Activated CD4-positive, alpha-beta T cell treated with anti-CD3 and anti-CD28 coated beads, Interleukin-2, amount 50 U/mL, for 4 hours (primary cell): ENCODE results near the gene PRR14.
A peak's percentile ranks its signal among the peaks of the same experiment; 100 is the strongest.

Experiments
- DNase-seq, 2 experiments: peaks; one replicate each; pipeline ENCODE4 v3.0.0-alpha.2; 2020

Gene PRR14

DNA sequence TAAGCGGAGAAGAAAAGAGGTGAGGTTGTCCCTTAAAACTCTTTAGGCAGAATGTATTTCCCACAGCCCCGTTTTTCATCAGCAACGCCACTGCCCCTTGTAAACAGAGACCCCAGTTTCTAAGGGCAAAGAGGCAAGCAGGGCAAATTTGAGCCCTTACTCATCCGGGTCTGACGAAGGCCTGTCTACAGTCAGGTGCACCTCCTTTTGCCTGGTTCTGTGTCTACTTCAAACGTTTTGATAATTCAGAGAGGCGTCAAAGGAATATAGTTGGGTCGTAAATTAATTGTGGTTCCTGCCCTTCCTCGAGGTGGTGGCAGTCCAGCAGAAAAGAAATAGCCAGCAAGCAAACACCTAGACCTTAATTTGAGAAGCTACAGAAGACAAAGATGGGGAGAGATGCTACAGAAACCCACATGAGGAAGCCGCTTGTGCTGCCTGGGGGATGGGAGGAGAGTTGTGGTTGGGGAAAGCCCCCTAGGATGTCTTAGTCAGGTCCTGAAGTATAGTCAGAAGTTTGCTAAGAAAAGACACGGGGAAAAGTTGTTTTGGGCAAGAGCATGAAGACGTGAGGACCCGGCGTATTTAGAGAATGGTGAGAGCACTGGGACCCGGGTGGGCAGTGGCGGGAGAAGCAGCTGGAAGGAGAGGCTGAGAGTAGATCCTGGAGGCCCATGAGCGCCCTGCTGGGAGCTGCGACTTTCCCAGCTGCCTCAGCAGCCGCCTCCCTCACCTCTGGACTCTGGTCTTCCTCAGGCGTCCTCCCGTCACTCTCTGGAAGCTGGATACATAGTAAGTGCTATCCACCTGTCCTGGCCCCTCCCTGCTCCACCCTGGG lies 9.9 kb downstream of the PRR14 start:
- peak; percentile 78 to 80 for DNase-seq

- no peak for DNase-seq
These were observed 11.7 kb downstream of the PRR14 start for GRCh38 chr16:30662449-30662848.

DNA sequence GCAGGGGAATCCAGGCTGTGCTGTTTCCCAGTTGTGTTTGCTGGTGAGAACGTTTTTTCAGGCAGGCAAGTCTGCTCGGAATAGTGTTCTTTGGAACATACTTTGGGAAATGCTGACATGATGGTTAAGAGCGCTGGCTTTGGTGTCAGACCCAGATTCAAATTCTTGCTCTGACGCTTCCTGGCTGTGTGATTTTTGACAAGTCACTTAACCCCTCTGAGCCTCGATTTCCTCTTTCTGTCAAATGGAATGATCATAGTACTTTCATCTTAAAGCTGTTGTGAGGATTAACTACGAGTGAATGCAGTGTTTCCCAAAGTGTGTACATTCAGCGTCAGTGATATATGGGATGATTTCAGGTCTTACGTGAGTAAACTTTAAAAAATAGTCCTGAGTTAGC lies 12.3 kb downstream of the PRR14 start:
- no peak for DNase-seq

- DNase-seq: no peak
These were observed 13.1 kb downstream of the PRR14 start for GRCh38 chr16:30663820-30664219.

DNA sequence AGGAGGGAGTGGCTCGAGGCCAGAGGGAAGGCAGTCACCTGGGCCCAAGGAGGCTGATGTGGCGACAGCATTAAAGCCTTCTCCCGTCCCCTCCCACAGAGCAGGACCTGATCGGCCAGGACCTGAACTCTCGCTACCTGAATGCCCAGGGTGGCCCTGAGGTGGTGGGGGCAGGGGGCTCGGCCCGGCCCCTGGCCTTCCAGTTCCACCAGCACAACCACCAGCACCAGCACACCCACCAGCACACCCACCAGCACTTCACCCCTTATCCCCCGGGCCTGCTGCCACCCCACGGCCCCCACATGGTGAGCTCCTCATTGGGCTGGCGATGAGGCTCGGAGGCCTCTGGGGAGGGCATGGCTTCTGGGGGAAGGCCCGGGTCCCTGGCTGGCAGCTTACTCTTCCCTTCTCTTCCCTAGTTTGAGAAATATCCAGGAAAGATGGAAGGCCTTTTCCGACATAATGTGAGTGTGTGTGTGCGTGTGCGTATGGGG lies 13.9 kb downstream of the PRR14 start:
- no peak for DNase-seq

DNA sequence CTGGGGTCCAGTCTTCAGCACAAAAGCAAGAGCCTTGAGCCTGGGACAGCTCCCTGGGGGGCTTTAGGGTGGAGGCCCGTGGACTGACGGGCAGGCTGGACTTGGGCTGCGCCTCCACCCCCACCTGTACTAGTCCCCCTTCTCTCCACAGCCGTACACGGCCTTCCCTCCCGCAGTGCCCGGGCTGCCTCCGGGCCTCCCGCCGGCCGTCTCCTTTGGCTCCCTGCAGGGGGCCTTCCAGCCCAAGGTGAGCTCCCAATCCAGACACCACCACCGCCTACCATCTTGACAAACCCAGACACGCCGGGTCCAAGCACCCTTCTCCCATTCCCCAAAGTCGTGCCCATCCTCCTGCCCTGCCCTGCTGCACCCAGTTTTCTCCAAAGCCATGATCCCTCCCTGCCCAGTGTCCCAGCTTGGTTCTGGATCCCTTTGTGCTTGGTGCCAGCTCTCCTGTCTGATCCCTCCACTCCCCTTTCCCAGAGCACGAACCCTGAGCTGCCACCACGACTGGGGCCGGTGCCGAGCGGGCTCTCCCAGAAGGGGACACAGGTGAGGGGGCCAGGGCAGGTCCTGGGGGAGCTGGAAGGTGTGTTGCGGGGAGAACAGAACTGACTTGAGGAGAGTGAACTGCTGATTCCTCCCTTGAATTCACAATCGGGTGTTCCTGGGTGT lies 14.5 kb downstream of the PRR14 start:
- no peak for DNase-seq

- no peak for DNase-seq
These were observed 15.1 kb downstream of the PRR14 start for GRCh38 chr16:30665830-30666190.

DNA sequence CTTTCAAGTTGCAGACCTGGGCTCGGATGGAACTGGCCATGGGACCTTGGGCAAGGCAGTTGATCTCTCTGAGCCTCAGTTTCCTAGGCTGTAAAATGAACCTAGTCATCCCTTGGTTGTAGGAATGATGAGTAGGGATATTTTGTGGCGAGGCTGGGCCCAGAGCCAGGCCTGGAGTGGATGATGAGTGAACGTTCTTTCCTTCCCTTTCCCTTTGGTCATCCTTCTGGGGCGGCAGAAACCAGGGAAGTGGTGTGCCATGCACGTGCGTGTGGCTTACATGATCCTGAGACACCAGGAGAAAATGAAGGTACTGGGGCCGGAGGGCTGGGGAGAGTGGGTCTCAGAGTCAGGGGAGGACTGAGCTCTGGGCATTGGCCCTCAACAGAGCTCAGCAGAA lies 15.9 kb downstream of the PRR14 start:
- DNase-seq: no peak

GRCh38 chr16:30667361-30667905 lies 16.7 kb downstream of the PRR14 start:
- DNase-seq: no peak

DNA sequence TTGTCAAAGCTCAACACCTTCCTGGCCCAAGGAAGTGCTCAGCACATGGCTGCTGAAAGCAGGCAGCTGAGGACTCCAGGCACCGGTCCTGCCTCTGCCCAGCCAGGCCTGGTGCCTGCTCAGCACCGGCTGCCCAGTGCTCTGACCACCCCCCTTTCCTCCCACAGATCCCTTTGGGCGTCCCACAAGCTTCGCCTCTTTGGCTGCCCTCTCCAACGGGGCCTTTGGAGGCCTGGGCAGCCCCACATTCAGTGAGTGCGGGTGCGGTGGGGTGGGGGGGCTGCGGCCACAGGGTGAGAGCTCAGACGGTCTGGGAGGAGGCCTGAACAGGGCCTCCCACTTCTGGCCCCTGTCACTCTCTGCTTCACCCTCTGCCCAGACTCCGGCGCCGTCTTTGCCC lies 17.6 kb downstream of the PRR14 start:
- DNase-seq: no peak

- no peak for DNase-seq
These were observed 18.5 kb downstream of the PRR14 start for GRCh38 chr16:30669026-30669902.

- DNase-seq: no peak
These were observed 19.4 kb downstream of the PRR14 start for GRCh38 chr16:30669903-30670824.

DNA sequence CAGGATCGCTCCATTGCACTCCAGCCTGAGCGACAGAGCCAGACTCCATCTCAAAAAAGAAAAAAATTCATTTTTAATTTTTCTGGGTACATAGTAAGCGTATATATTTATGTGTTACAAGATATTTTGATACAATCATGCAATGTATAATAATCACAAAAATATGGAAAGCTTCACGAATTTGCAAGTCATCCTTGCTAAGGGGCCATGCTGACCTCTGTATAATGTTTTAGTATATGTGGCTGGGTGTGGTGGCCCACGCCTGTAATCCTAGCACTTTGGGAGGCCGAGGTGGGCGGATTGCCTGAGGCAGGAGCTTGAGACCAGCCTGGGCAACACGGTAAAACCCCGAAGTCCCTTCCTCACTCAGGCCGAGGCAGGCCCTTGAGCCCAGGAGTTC lies 24.4 kb downstream of the PRR14 start:
- no peak for DNase-seq

DNA sequence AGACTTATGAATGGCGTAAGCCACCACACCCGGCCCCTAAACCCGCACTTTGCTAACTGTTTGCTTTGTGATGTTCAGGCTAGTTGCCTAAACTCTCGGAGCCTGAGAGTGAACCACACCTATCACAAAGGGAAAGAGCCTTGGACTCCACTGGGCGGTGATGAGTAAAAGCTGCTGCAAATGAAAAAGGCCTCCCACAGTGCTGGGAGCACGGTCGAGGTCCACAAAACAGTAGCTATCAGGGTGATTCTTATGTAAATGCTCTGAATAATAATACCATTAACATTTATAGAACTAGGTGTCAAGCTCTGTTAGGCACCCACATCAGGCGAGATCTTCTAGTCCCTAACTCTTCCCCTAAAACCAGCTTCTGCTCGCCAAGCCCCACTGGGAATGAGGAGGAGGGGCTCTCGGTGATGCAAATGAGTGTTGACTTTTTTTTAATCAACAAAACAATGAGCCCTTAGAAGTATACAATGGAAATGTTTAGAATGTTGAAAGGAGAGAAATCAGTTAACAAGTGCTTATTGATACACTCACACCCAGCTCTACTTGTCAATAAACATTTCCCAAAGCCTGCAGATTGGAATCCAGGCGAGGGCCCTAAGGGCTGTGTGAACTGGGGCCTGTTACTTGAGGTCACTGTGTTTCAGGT lies 27.3 kb downstream of the PRR14 start:
- DNase-seq: no peak

DNA sequence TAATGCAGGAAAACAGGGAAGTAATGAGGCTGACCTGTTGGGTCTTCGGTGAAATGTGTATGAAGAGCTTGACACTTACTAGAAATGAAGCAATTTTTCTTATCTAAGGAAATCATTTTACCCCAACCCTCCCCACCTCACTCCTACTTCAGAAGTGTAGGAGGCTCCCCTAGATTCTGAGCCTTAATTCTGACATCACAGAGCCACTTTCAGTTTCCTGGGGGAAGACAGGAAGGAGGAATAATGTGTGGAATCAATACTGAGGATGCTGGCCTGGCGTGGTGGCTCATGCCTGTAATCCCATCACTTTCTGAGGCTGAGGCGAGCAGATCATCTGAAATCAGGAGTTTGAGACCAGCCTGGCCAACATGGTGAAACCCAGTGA lies 27.8 kb downstream of the PRR14 start:
- no peak for DNase-seq

DNA sequence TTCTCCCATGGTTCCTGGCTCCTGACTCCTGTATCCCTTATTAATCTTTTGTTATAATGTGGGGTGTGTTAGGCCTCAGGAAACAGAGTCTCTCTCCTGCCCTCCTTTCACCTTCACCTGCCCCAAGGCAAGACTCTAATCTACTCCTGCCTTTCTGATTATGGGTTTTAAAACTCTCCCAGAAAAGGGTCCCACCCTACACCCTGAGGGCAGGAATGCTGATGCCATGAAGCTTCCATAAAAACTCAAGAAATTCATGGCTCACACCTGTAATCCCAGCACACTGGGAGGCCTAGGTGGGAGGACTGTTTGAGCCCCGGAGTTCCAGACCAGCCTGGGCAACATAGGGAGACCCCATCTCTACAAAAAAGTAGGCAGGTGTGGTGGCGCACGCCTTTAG lies 29.6 kb downstream of the PRR14 start:
- no peak for DNase-seq

DNA sequence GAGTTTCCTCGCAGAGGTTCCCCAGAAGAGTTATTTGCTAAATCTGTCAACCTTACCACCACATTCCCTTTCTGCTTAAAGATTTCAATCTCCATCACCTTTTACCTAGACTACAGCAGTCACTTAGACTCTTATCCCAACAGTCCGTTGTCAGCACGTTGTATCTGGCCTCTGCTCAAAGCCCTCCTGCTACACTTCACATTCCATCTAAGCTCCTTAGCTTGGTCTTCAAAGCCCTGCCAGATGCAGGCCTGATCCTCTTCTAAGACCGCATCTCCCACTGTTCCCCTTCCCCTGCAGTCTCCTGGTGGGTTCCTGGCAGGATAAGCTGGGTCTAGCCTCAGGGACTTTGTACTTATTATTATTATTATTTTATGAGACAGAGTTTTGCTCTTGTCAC lies 37.9 kb downstream of the PRR14 start:
- no peak for DNase-seq

DNA sequence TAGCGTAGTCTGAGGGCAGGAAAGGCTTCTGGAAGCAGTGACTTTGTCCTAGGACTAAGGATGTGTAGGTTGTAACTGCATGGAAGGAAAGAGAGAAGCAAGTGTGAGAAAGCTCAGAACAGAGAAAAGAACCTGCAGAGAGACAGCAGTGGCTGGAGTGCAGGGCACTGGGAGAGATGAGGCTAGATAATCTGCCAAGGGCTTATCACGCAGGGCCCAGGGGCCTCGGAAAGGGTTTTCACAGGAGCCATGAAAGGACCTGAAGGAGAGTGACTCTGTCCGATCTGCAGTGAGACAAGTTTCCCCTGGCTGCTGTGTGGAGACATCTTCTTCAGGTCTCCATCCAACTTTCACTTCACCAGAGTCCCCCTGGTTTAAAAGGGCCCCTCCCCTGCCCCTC lies 41.1 kb downstream of the PRR14 start:
- no peak for DNase-seq

DNA sequence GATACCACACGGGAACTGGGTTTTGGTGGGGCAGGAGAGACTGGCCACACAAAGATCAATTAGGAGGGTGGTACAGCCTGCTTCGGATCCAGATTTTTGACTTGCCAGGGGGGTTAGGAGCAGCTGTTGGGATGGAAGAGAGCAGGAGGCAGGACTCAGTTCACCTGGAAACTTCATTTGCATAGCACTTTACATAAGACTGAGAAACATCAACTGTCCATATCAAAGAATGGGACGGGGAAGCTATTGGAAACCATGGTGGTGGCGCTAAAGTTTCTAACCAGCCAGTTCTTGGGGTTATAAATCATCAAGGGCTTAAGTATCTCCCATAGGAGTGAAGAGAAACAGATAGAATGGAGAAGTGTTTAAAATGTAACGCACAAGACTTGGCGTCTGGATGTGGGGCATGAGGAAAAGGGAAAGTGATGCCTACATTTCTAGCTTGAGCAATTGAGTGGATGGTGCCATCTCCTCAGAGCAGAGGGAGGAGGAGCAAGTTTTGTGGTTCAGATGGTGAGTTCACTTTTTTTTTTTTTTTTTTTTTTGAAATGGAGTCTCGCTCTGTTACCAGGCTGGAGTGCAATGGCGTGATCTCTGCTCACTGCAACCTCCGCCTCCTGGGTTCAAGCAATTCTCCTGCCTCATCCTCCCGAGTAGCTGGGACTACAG lies 41.8 kb downstream of the PRR14 start:
- DNase-seq: no peak

DNA sequence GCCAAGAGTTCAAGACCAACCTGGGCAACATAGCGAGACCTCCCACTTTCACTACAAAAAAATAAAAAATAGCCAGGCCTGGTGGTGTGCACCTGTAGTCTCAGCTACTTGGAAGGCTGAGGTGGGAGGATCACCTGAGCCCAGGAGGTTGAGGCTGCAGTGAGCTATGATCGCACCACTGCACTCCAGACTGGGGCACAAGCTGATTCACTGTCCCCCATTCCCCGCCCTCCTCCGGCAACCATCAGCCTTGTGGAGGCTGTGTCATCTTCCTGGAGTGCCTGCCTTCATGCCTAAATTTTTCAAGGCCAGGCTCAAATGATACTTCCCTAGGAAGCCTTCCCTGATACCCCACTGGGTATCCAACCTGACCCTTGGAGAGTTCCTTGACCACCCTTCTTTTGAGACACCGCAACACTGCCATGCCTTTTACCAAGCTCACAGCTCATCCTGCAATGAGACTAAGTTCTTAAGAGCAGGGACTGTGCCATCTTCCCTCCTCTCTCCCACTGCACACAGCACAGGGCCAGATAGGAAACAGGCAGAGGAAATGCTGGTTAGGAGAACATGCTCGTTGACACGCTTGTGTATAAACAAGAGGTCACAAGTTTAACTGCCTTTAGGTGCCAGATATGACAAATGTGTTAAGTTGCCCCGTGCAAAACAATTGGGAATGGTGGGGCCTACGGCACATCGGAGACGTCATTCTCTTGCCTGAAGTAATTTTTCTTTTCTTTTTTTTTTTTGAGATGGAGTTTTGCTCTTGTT lies 44.4 kb downstream of the PRR14 start:
- DNase-seq: no peak
